Skeletal muscle cell (primary cell): ENCODE data around the gene ZNF20.
"Not testable (repeated sequence)": the region's sequence is repeated elsewhere in the genome, so short reads cannot be mapped to it uniquely, and the experiment has no call there.

Source experiments
- DNase-seq: peaks from one replicate; pipeline ENCODE4 v3.0.0-alpha.2; 2010; ENCODE audit warnings: low read depth
- H3K4me3 ChIP-seq: 2 replicates; pipeline ENCODE4 v1.5.1; 2011; ENCODE audit warnings: low read depth, mild to moderate bottlenecking, control low read depth, low read length, moderate library complexity

ZNF20 gene

GRCh38 chr19:12117201-12117970 lies 22.8 kb downstream of the ZNF20 start:
- no peak overlapping the region for H3K4me3 ChIP-seq
- DNase-seq = no peak

- DNase-seq = no peak
- H3K4me3 ChIP-seq = no peak overlapping the region
Measured at GRCh38 chr19:12113121-12113520, 27.0 kb downstream of the ZNF20 start.

- no peak overlapping the region for H3K4me3 ChIP-seq
- no peak for DNase-seq
Measured at GRCh38 chr19:12112701-12113100, 27.4 kb downstream of the ZNF20 start.

GRCh38 chr19:12111943-12112637 lies 28.1 kb downstream of the ZNF20 start:
- no peak for DNase-seq

GRCh38 chr19:12111176-12111575 lies 29.0 kb downstream of the ZNF20 start:
- DNase-seq = no peak
- H3K4me3 ChIP-seq = no peak overlapping the region

More at GRCh38 chr19:12111943-12112637, 28.1 kb downstream of the ZNF20 start:
- H3K4me3 ChIP-seq = no peak overlapping the region

GRCh38 chr19:12103909-12104308 lies 36.2 kb downstream of the ZNF20 start:
- not testable (repeated sequence) for H3K4me3 ChIP-seq, DNase-seq

GRCh38 chr19:12098040-12098439 lies 42.1 kb downstream of the ZNF20 start:
- no peak overlapping the region for H3K4me3 ChIP-seq

GRCh38 chr19:12095111-12095790 lies 44.9 kb downstream of the ZNF20 start:
- peak; percentile 8 for DNase-seq

More at GRCh38 chr19:12098040-12098439, 42.1 kb downstream of the ZNF20 start:
- no peak for DNase-seq

GRCh38 chr19:12093777-12094176 lies 46.4 kb downstream of the ZNF20 start:
- no peak for DNase-seq

More at GRCh38 chr19:12095111-12095790, 44.9 kb downstream of the ZNF20 start:
- no peak overlapping the region for H3K4me3 ChIP-seq

GRCh38 chr19:12092956-12093355 lies 47.2 kb downstream of the ZNF20 start:
- no peak for DNase-seq
- H3K4me3 ChIP-seq = peak overlapping the region; percentile 74

More at GRCh38 chr19:12093777-12094176, 46.4 kb downstream of the ZNF20 start:
- H3K4me3 ChIP-seq = no peak overlapping the region

GRCh38 chr19:12092065-12092867 lies 47.9 kb downstream of the ZNF20 start:
- peak overlapping the region; percentile 74 for H3K4me3 ChIP-seq
- DNase-seq = peak; percentile 53

- DNase-seq = peak; percentile 7
- H3K4me3 ChIP-seq = no peak overlapping the region
Measured at GRCh38 chr19:12090807-12091206, 49.3 kb downstream of the ZNF20 start.

GRCh38 chr19:12085074-12085818 lies 54.9 kb downstream of the ZNF20 start:
- H3K4me3 ChIP-seq = no peak overlapping the region
- DNase-seq = no peak

- not testable (repeated sequence) for DNase-seq, H3K4me3 ChIP-seq
Measured at GRCh38 chr19:12083336-12083735, 56.8 kb downstream of the ZNF20 start.
